H9 (cell line): ENCODE data around the gene PIM3. TPM values are rescaled to one million over a fixed set of nuclear protein-coding genes. Genes with fewer than 3 reads are reported as not detected.

Experiments used
- DNase-seq: peaks from one replicate; pipeline ENCODE4 v3.0.0-alpha.2; 2017
- H2AFZ ChIP-seq: one replicate; pipeline ENCODE4 v1.6.1; 2013; ENCODE audit warnings: mild to moderate bottlenecking, low read length, control low read depth, moderate library complexity
- H2AK5ac ChIP-seq: 2 replicates; pipeline ENCODE4 v1.6.1; 2013; ENCODE audit warnings: low read length, control low read depth, mixed read lengths; ENCODE audit not compliant: insufficient read length
- H2BK120ac ChIP-seq: one replicate; pipeline ENCODE4 v1.6.1; 2013; ENCODE audit warnings: low read depth, mild to moderate bottlenecking, low read length, control low read depth, inconsistent platforms; ENCODE audit not compliant: poor library complexity, severe bottlenecking
- H2BK12ac ChIP-seq: 2 replicates; pipeline ENCODE4 v1.6.1; 2013; ENCODE audit warnings: low read length, control low read depth, mixed read lengths, low read depth; ENCODE audit not compliant: insufficient read length
- H2BK15ac ChIP-seq: 2 replicates; pipeline ENCODE4 v1.6.1; 2013; ENCODE audit warnings: low read depth, low read length, control low read depth
- H2BK20ac ChIP-seq: one replicate; pipeline ENCODE4 v1.6.1; 2013; ENCODE audit warnings: low read depth, mild to moderate bottlenecking, low read length, control low read depth, inconsistent platforms; ENCODE audit not compliant: poor library complexity, severe bottlenecking
- H2BK5ac ChIP-seq: 2 replicates; pipeline ENCODE4 v1.6.1; 2013; ENCODE audit warnings: low read length, control low read depth, mixed read lengths; ENCODE audit not compliant: insufficient read length
- H3K14ac ChIP-seq: 2 replicates; pipeline ENCODE4 v1.6.1; 2013; ENCODE audit warnings: low read length, control low read depth; ENCODE audit not compliant: insufficient read depth
- H3K18ac ChIP-seq: 2 replicates; pipeline ENCODE4 v1.6.1; 2013; ENCODE audit warnings: low read depth, mild to moderate bottlenecking, mixed read lengths, low read length, control low read depth; ENCODE audit not compliant: insufficient read length
- H3K23ac ChIP-seq: 2 replicates; pipeline ENCODE4 v1.6.1; 2013; ENCODE audit warnings: low read length, control low read depth, mixed read lengths, low read depth; ENCODE audit not compliant: insufficient read length
- H3K23me2 ChIP-seq: 2 replicates; pipeline ENCODE4 v1.6.1; 2013; ENCODE audit warnings: low read depth, mild to moderate bottlenecking, mixed read lengths, low read length, control low read depth; ENCODE audit not compliant: insufficient read length, poor library complexity, severe bottlenecking
- H3K27ac ChIP-seq: 2 replicates; pipeline ENCODE4 v1.5.1; 2013; ENCODE audit warnings: low read length, control low read depth, mixed read lengths, low read depth; ENCODE audit not compliant: insufficient read length
- H3K27me3 ChIP-seq: 2 replicates; pipeline ENCODE4 v1.6.1; 2013; ENCODE audit warnings: low read length, control low read depth, inconsistent platforms; ENCODE audit not compliant: insufficient read depth
- H3K4ac ChIP-seq: 2 replicates; pipeline ENCODE4 v1.6.1; 2013; ENCODE audit warnings: low read depth, mild to moderate bottlenecking, control low read depth, inconsistent platforms, low read length, moderate library complexity
- H3K4me1 ChIP-seq: 2 replicates; pipeline ENCODE4 v1.6.1; 2013; ENCODE audit warnings: low read length, control low read depth, inconsistent platforms; ENCODE audit not compliant: insufficient read depth
- H3K4me2 ChIP-seq: 2 replicates; pipeline ENCODE4 v1.6.1; 2013; ENCODE audit warnings: low read length, control low read depth, mixed read lengths; ENCODE audit not compliant: insufficient read length, insufficient read depth
- H3K56ac ChIP-seq: 2 replicates; pipeline ENCODE4 v1.6.1; 2013; ENCODE audit warnings: low read depth, mild to moderate bottlenecking, mixed read lengths, low read length, control low read depth; ENCODE audit not compliant: insufficient read length
- H3K79me1 ChIP-seq: 2 replicates; pipeline ENCODE4 v1.6.1; 2013; ENCODE audit warnings: low read depth, mild to moderate bottlenecking, moderate library complexity, low read length, control low read depth, inconsistent platforms; ENCODE audit not compliant: insufficient read depth, poor library complexity, severe bottlenecking
- H3K79me2 ChIP-seq: 2 replicates; pipeline ENCODE4 v1.6.1; 2013; ENCODE audit warnings: low read length, control low read depth, inconsistent platforms; ENCODE audit not compliant: insufficient read depth
- H3K9ac ChIP-seq: 2 replicates; pipeline ENCODE4 v1.6.1; 2013; ENCODE audit warnings: low read length, control low read depth, mixed read lengths; ENCODE audit not compliant: insufficient read length; ENCODE audit errors: extremely low read depth
- H3K9me3 ChIP-seq: one replicate; pipeline ENCODE4 v1.6.1; 2013; ENCODE audit warnings: low read depth, low read length, inconsistent platforms; ENCODE audit not compliant: control insufficient read depth
- H3T11ph ChIP-seq: one replicate; pipeline ENCODE4 v1.6.1; 2013; ENCODE audit warnings: mild to moderate bottlenecking, low read length, control low read depth, inconsistent platforms
- H4K20me1 ChIP-seq: one replicate; pipeline ENCODE4 v1.6.1; 2013; ENCODE audit not compliant: control insufficient read depth, insufficient read length, insufficient read depth
- H4K5ac ChIP-seq: 2 replicates; pipeline ENCODE4 v1.6.1; 2013; ENCODE audit warnings: low read depth, mild to moderate bottlenecking, mixed read lengths, low read length, control low read depth; ENCODE audit not compliant: insufficient read length
- H4K8ac ChIP-seq: replicated peaks from 2 replicates; pipeline ENCODE4 v1.6.1; 2013; ENCODE audit warnings: low read length, control low read depth, mixed read lengths, low read depth; ENCODE audit not compliant: insufficient read length
- H4K91ac ChIP-seq: 2 replicates; pipeline ENCODE4 v1.6.1; 2013; ENCODE audit warnings: low read depth, mild to moderate bottlenecking, moderate library complexity, mixed read lengths, low read length, control low read depth; ENCODE audit not compliant: insufficient read length
- H3K27ac Mint-ChIP-seq, 3 experiments: 2 replicates in 2 of 3; 3 replicates in 1 of 3; pipeline ENCODE4 v1.8.0; 2020 to 2021; ENCODE audit warnings: mixed read lengths in 3 of 3, mild to moderate bottlenecking in 1 of 3, moderate library complexity in 1 of 3
- H3K27me3 Mint-ChIP-seq: 2 replicates; pipeline ENCODE4 v1.8.0; 2021; ENCODE audit warnings: low read depth, mild to moderate bottlenecking, moderate library complexity, mixed read lengths
- H3K36me3 Mint-ChIP-seq, 3 experiments: 2 replicates in 2 of 3; 3 replicates in 1 of 3; pipeline ENCODE4 v1.8.0; 2020 to 2021; ENCODE audit warnings: low read depth in 3 of 3, mixed read lengths in 3 of 3; ENCODE audit not compliant: insufficient read depth in 1 of 3
- H3K4me1 Mint-ChIP-seq, 2 experiments: 2 replicates each; pipeline ENCODE4 v1.8.0; 2020; ENCODE audit warnings: mixed read lengths in 2 of 2
- H3K4me3 Mint-ChIP-seq, 2 experiments: 2 replicates in 1 of 2; 3 replicates in 1 of 2; pipeline ENCODE4 v1.8.0; 2020 to 2021; ENCODE audit warnings: mild to moderate bottlenecking in 2 of 2, mixed read lengths in 2 of 2, moderate library complexity in 1 of 2
- H3K9me3 Mint-ChIP-seq, 2 experiments: 2 replicates in 1 of 2; 3 replicates in 1 of 2; pipeline ENCODE4 v1.8.0; 2020; ENCODE audit warnings: mild to moderate bottlenecking in 2 of 2, mixed read lengths in 2 of 2, moderate library complexity in 1 of 2
- CTCF ChIP-seq: fragments of 200-600 bp; sonication (generic); conservative IDR thresholded peaks from 3 replicates; pipeline ENCODE4 v1.8.0; 2021; ENCODE audit warnings: antibody characterized with exemption, mild to moderate bottlenecking
- WGBS: extraction: QIAGEN DNeasy Blood & Tissue Kit; methylation state at CpG from one replicate; pipeline ENCODE4 v1.1.7; 2013; ENCODE audit warnings: missing lambda C conversion rate, low lambda C conversion rate, mixed read lengths; ENCODE audit not compliant: insufficient read length; ENCODE audit errors: extremely low coverage; 5-methylcytosine and 5-hydroxymethylcytosine counted together
- total RNA-seq: library from RNA; stranded (reverse); gene quantifications from 2 replicates; pipeline ENCODE4 v1.2.1, GENCODE V29; 2021

Gene PIM3
- total RNA-seq, 1 experiment from 2014 or later: 43.4 TPM

GRCh38 chr22:49966774-49967705, 6.5 kb downstream of the PIM3 start:
- H3K4me3 Mint-ChIP-seq: no peak overlapping the region
- Histone ChIP-seq H3K79me2 (peaks cover 3% of the 10 kb centered on the region; the same call in 1 of the 2 replicates), H2BK15ac (no peak overlapping the region), H4K91ac (no peak overlapping the region), H3T11ph (no peak overlapping the region), H3K18ac (no peak overlapping the region), H3K14ac (no peak overlapping the region), H2BK20ac (no peak overlapping the region), H3K9ac (no peak overlapping the region), H3K56ac (no peak overlapping the region), H4K5ac (no peak overlapping the region), H3K23me2 (no peaks in the 10 kb centered on the region), H2BK12ac (no peak overlapping the region), H2AK5ac (no peak overlapping the region), H2AFZ (no peak overlapping the region), H3K4me1 (no peaks in the 10 kb centered on the region; the same call in 1 of the 2 replicates), H3K9me3 (no peaks in the 10 kb centered on the region), H4K8ac (no peak overlapping the region), H3K4ac (no peak overlapping the region), H3K4me2 (no peak overlapping the region), H2BK5ac (no peak overlapping the region), H2BK120ac (no peak overlapping the region), H4K20me1 (no peaks in the 10 kb centered on the region), H3K27ac (no peak overlapping the region), H3K27me3 (no peaks in the 10 kb centered on the region), H3K79me1 (peaks cover 6% of the 10 kb centered on the region), H3K23ac (no peak overlapping the region)
- H3K27me3 Mint-ChIP-seq: peaks cover 16% of the 10 kb centered on the region
- no peak overlapping the region; a peak in 2 of 7 replicates for H3K27ac Mint-ChIP-seq
- peaks cover 7 to 9% of the 10 kb centered on the region in 2 experiments; a peak in 3 of 4 replicates for H3K4me1 Mint-ChIP-seq
- peaks cover 8 to 15% (median 14%) of the 10 kb centered on the region in 3 experiments; a peak in 5 of 7 replicates for H3K36me3 Mint-ChIP-seq
- H3K9me3 Mint-ChIP-seq: no peaks in the 10 kb centered on the region
- TF ChIP-seq CTCF: no peak
- peak; percentile 32 for DNase-seq
- no CpG with 5 or more reads among the region's 36 CpGs for WGBS
